H4 (cell line): ENCODE measurements around the gene CES1. TPM values are rescaled to one million over a fixed set of nuclear protein-coding genes. Genes with fewer than 3 reads are reported as not detected.

Source experiments
- total RNA-seq: library from RNA; depleted of rRNA; stranded (reverse); fragments of >200 nt; shearing (Covaris generic); gene quantifications from 2 replicates; pipeline ENCODE4 v1.2.3, GENCODE V29; 2014; rRNA removed

Gene CES1
- total RNA-seq, 1 experiment from 2014 or later, result 0.39 TPM

Other genes starting within 250 kb of the CES1 start
- gene SLC6A2, start 177.1 kb downstream of the CES1 start, total RNA-seq, result not detected in 2 replicates
- gene CES5A, start 42.3 kb upstream of the CES1 start, total RNA-seq, result not detected in 2 replicates